ENCODE measurements around the gene SGSH.

DNA sequence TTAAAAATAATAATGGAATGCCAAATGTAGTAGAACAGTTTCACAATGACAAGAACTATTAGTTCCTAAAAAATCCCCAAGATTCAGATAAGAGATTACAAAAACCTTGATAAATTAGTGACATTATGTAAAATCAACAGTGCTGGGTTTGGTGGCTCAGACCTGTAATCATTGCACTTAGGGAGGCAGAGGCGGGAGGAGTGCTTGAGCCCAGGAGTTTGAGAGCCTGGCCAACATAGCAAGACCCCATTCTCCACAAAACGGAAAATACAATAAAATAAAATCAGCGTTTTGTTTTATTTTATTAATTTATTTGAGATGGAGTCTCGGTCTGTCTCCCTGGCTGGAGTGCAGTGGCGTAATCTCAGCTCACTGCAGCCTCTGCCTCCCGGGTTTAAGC lies 46.2 kb downstream of the SGSH start:
- no peak for TF ChIP-seq CTCF (optimal IDR thresholded peaks at IDR 0.05 in 1 of 3, IDR thresholded peaks at IDR 0.05 in 1 of 3, conservative IDR thresholded peaks at IDR 0.05 in 1 of 3; ENCODE audit: extremely low read depth in 1 of 3, insufficient read depth in 2 of 3, low read length in 3 of 3)
- TF ChIP-seq EZH2 (IDR thresholded peaks at IDR 0.05; ENCODE audit: low read length): no peak
